ENCODE data around the gene AIFM2.

- TF ChIP-seq POLR2A (IDR thresholded peaks at IDR 0.05; ENCODE audit: low read depth, low read length) = no peak
- TF ChIP-seq POLR2AphosphoS5 (IDR thresholded peaks at IDR 0.05; ENCODE audit: low read depth, low read length) = no peak
- no peak for TF ChIP-seq TAF1 (IDR thresholded peaks at IDR 0.05; ENCODE audit: borderline replicate concordance, low read depth, low read length)
Observed at GRCh38 chr10:70175516-70175915, 42.9 kb upstream of the AIFM2 start.
